ENCODE data around the gene PPP1R13L. TPM values are rescaled to one million over a fixed set of nuclear protein-coding genes. Genes with fewer than 3 reads are reported as not detected.
"Not testable (repeated sequence)": the region's sequence is repeated elsewhere in the genome, so short reads cannot be mapped to it uniquely, and the experiment has no call there.

PPP1R13L gene
- total RNA-seq, 1 experiment from 2014 or later: 27.8 TPM

DNA sequence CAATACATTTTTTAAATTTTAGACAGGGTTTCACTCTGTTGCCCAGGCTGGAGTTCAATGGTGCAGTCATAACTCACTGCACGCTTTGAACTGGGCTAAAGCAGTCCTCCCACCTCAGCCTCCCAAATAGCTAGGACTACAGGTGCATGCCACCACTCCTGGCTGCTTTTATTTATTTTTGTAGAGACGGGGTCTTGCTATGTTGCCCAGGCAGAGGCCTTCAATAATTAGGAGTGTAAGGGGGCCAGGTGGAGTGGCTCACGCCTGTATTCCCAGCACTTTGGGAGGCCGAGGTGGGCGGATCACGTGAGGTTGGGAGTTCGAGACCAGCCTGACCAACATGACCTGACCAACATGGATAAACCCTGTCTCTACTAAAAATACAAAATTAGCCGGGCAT, 27.7 kb upstream of the PPP1R13L start:
- not testable (repeated sequence) for DNase-seq (ENCODE audit: low spot score)

DNA sequence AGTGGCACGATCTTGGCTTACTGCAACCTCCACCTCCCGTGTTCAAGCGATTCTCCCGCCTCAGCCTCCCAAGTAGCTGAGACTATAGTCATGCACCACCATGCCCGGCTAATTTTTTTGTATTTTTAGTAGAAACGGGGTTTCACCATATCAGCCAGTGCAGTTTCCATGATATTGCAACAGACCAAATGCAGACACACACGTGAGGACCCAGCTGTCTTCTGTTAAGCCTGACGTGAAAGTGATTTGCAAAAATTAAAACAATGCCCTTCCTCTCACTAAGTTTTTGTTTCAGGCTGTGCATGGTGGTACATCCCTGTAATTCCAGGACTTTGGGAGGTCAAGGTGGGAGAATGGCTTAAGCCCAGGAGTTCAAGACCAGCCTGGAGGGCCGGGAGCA, 26.1 kb upstream of the PPP1R13L start:
- not testable (repeated sequence) for DNase-seq (ENCODE audit: low spot score)

DNA sequence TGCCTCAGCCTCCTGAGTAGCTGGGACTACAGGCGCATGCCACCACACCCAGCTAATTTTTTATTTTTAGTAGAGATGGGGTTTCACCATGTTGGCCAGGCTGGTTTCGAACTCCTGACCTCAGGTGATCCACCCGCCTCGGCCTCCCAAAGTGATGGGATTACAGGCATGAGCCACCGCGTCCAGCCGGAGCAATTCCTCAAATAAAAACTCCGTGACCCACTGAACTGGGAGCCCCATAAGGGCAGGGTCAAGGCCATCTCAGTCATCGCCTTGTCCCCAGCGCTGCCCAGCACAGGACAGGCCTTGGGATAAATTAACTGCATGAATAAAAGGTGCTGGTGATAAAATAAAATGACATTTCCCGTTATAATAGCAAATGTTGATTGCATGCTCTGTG, 25.0 kb upstream of the PPP1R13L start:
- DNase-seq (ENCODE audit: low spot score): not testable (repeated sequence)

GRCh38 chr19:45428384-45429231, 23.7 kb upstream of the PPP1R13L start:
- DNase-seq (ENCODE audit: low spot score): no peak

- peak; percentile 95 for DNase-seq (ENCODE audit: low spot score)
These were observed 19.6 kb upstream of the PPP1R13L start for GRCh38 chr19:45424191-45425058.

GRCh38 chr19:45423589-45424190, 18.8 kb upstream of the PPP1R13L start, which contains the start of gene ERCC1:
Gene ERCC1 (minus strand): TSS chr19:45423917. CDS start chr19:45423374, 543 bp downstream.
- peak; percentile 88 for DNase-seq (ENCODE audit: low spot score)

DNA sequence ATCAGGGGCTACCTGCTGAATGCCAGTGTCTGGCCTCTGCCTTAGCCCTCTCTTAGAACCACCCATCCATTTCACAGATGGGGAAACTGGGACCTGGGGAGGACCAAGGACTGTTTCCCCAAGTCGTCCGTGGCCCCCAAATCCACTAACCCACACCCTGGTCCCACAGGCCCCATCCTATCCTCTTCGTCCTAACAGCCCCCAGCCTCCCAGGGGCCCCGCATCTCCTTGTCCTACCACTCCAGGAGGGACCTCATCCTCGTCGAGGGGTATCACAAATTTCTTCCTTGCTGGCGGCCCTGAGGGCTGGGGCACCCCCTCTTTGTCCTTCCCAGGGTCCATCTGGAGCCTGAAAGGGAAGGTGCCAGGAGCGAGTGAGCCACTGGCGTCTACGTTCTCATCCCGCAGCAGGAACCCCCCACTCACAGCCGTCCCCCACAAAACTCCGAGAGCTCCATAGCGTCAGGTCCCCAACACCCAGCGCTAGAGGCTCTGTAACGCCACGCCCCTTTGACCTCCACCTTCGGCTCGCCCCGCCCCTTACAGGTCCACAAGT, 18.2 kb upstream of the PPP1R13L start:
- no peak for DNase-seq (ENCODE audit: low spot score)

DNA sequence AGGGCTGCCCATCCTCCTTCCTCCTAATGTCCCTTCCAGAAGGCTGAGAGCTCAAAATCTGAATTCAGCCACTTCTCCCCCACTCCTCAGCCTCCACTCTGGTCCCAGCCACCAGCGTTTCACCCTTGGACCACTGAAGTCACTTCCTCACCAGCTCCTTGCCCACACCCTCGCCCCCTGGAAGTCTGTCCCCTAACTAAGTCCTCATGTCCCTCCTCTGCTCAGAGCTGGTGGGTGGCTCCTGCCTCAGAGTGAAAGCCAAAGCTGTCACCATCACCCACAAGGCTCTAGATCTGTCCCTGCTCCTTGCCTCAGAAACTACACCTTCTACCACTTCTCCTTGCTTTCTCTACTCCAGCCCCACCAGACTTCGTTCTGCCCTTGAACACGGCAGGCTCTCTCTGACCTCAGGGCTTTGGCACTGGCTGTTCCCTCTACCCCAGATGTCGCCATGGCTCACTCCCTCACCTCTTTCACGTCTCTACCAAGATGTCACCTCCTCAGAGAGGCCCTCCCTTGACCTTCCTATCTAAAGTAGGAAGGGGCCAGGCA, 17.2 kb upstream of the PPP1R13L start:
- DNase-seq (ENCODE audit: low spot score): no peak

DNA sequence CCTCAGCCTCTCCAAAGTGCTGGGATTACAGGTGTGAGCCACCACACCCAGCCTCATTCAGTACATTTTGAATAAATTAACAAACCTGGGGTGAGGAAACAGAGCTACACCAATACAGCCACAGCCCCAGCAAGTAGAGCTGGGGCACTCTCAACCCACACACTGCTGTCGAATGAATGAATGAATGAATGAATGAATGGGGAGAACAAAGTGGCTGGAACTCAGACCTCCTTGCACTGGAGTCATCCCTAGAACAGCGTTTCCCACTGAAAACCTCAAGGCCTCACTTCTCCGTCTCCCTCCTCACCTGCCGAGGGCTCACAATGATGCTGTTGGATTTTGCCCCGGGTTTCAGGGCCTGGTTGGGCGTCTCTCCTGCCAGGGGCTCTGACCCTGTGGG, 16.0 kb upstream of the PPP1R13L start:
- DNase-seq (ENCODE audit: low spot score): no peak

DNA sequence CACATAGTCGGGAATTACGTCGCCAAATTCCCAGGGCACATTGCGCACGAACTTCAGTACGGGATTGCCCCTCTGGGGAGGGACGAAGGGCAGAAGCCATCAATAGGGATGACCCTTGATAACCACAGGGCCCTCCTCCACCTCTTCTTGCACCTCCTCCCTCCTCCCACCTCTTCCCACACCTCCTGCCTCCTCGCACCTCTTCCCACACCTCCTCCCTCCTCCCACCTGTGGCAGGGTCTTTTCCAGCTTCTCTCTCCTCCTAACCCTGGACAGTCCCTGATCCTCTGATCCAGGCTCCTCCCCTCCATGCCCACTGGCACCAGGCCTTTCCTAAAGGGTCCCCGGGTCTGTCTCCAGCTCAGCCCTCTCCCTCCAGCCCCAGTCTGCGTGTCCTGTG, 15.5 kb upstream of the PPP1R13L start:
- DNase-seq (ENCODE audit: low spot score): no peak

GRCh38 chr19:45419895-45420294, 15.0 kb upstream of the PPP1R13L start:
- no peak for DNase-seq (ENCODE audit: low spot score)

GRCh38 chr19:45419396-45419795, 14.5 kb upstream of the PPP1R13L start:
- DNase-seq (ENCODE audit: low spot score): no peak

DNA sequence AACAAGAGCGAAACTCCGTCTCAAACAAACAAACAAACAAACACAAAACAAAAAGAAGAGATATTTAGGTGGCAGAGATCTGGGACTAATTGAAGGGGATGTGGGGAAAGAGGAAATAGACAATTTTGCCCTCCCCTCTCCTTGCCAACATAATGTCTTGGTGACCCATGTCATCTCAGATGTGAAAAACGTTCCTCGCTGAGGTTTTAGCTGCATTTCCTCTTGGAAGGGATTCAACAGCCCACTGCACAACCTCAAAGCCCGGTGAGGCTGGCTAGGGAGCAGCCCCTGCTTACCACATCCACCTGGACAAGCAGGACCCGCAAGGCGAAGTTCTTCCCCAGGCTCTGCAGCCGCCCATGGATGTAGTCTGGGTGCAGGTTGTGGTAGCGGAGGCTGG, 13.9 kb upstream of the PPP1R13L start:
- DNase-seq (ENCODE audit: low spot score): no peak

GRCh38 chr19:45417151-45417550, 12.3 kb upstream of the PPP1R13L start:
- no peak for DNase-seq (ENCODE audit: low spot score)

DNA sequence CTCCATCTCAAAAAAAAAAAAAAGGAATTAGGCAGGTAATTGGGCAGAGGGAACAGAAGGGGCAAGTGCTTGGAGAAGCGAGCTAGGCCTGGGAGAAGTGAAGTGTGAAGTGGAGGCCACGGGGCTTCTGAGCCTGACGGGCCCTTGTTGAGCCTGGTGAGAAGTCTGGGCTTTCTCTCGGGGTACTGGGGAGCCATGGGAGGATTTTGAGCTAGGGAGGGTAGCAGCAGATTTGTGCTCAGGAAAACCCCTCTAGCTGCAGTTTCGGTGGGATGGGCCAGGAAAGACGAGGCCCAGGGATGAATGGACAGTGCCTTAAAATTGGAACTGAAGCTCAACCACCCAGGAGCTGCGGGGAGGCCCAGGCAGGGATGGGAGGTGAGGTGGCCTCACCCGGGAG, 9.6 kb upstream of the PPP1R13L start:
- DNase-seq (ENCODE audit: low spot score): no peak

DNA sequence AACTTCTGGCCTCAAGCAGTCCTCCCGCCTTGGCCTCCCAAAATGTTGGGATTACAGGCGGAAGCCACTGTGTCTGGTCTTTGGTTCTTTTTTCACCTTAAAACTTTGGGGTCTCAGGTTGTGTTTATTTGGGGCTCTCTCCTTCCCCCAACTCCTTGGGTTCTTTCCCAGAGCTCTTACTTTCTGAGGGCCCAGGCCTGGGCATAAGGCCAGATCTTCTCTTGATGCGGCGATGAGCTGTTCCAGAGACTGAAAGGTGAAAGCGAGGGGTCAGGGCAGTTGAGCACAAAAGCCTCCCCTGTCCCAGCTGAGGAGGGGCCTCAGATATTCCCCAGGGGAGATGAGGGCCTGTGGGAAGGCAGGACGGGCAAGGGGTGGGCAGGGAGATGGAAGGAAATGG, 8.6 kb upstream of the PPP1R13L start:
- DNase-seq (ENCODE audit: low spot score): no peak

DNA sequence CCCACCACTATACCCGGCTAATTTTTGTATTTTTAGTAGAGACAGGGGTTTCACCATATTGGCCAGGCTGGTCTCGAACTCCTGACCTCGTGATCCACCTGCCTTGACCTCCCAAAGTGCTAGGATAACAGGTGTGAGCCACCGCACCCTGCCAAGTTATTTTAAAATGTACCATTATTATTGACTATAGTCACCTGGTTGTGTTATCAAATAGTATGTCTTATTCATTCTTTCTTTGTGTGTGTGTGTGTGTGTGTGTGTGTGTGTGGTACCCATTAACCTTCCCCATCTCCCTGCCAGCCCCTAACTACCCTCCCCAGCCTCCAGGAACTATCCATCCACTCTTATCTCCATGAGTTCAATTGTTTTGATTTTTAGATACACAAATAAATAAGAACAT, 5.5 kb upstream of the PPP1R13L start:
- DNase-seq (ENCODE audit: low spot score): not testable (repeated sequence)

DNA sequence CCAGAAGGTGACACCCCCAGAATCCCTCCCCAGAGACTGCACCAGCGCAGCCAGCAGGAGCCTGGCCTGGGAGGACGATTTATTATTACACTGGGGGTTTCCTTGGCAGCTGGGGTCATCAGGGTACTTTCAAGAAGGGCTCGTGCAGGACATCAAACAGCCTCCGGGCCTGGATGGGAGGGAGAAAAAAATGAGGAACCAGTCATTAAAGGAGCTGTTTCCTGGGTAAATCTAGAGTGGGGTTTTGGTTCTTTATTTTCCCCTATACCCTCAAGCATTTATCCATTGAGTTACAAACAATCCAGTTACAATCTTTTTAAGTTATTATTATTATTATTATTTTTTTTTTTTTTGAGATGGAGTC, 4.7 kb upstream of the PPP1R13L start:
- DNase-seq (ENCODE audit: low spot score): no peak

GRCh38 chr19:45408830-45409556, 4.1 kb upstream of the PPP1R13L start:
- no peak for DNase-seq (ENCODE audit: low spot score)

GRCh38 chr19:45408121-45408520, 3.3 kb upstream of the PPP1R13L start:
- DNase-seq (ENCODE audit: low spot score): no peak

DNA sequence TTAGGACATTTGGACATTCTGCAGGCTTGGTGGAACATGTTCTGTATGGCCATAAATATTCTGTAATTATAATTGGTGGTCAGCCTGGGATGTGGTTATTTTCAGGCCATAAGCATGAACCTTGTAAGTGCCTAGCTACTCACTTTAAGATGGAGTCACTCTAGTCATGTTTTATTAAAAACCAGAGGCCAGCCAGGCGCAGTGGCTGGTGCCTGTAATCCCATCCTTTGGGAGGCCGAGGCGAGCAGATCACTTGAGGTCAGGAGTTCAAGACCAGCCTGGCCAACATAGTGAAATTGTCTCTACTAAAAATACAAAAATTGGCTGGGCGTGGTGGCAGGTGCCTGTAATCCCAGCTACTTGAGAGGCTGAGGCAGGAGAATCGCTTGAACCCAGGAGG, 2.7 kb upstream of the PPP1R13L start:
- DNase-seq (ENCODE audit: low spot score): not testable (repeated sequence)
